ENCODE measurements around the gene MTUS2.

MTUS2 gene

DNA sequence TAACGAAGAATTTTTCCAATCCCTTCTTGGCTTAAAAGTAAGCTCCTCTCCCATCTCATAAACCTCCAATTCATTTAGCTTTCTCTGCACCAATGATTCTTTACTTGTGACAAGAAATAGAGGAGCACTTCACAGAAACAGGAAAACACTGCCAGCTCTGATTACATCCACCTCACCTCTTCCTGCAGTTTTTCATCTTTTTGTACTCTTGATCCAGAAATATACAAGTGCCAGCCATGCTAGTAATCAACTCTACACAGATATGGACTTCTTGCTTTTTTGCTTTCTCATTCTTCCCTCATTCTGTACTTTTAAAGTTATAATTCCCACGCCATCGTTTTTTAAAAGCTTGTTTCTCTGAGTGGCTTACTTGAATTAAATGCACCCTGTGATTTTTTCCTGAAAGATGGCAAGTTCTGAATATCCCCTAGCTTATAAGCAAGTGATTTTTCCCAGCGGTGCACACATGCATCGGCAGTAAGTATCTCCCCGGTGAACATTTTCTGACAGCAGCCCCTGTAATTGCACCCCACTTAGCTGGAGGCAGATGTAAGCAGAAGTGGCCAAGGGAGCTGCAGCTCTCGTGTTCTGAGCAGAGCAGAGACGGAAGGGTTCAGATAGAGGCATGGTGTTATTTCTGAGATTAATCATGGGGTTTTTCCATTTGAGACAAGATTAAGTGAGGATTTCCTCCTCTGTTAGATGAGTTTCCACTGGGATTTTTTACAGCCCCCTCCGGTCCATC lies 434.7 kb downstream of the MTUS2 start:
- DNase-seq (ENCODE audit: low read depth), result no peak

DNA sequence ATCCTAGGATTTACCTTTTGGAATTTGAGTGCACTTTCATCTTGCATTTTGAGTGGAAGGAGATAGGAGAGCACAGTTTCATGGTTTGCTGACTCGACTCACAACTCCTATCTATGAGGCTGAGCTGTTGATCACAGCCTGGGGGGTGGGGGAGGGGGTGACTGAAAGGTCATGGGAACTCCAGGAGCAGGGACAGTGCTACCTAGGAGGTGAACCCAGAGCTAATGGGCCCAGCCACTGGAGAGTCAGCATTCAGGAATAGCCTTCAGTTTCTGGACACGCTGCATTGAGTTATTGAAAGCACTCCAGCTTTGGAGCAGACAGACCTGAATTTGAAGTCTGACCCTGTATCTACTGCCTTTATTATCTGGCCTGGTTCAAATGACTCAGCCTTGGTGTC lies 435.4 kb downstream of the MTUS2 start:
- DNase-seq (ENCODE audit: low read depth), result no peak

DNA sequence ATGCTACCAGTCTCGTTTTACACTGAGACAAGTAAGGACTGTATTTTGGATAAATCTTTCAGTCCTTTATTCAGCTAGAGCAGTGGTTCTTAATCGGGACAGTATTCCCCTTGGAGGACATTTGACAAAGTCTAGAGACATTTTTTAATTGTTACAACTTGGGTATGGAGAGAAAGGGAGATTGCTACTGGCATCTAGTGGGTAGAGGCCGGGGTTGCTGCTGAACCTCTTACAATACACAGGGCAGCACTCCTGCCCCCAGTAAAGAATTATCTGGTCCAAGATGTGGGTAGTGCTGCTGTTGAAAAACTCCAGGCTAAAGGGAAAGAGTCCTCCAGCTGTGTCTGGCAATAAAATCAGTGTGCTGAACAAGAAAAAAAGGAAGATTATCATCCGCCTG lies 440.5 kb downstream of the MTUS2 start:
- no peak for DNase-seq (ENCODE audit: low read depth)

DNA sequence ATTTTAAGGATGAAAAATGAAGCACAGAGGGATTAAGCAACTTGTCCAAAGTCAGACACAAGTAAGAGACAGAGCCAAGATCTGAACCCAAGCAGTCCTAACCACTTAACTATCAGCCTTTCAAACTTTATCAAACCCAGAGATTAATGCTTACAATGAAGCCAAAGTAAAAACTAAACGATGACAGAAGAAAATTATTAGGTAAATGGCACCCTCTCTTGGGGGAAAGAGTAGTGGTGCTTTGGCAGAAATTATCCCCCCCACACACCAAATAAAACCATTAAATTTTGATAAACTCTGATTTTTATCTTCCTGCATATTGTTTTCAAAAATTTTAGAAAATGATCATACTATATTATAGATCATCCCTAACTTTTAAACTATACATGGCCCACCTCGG lies 446.1 kb downstream of the MTUS2 start:
- no peak for DNase-seq (ENCODE audit: low read depth)

DNA sequence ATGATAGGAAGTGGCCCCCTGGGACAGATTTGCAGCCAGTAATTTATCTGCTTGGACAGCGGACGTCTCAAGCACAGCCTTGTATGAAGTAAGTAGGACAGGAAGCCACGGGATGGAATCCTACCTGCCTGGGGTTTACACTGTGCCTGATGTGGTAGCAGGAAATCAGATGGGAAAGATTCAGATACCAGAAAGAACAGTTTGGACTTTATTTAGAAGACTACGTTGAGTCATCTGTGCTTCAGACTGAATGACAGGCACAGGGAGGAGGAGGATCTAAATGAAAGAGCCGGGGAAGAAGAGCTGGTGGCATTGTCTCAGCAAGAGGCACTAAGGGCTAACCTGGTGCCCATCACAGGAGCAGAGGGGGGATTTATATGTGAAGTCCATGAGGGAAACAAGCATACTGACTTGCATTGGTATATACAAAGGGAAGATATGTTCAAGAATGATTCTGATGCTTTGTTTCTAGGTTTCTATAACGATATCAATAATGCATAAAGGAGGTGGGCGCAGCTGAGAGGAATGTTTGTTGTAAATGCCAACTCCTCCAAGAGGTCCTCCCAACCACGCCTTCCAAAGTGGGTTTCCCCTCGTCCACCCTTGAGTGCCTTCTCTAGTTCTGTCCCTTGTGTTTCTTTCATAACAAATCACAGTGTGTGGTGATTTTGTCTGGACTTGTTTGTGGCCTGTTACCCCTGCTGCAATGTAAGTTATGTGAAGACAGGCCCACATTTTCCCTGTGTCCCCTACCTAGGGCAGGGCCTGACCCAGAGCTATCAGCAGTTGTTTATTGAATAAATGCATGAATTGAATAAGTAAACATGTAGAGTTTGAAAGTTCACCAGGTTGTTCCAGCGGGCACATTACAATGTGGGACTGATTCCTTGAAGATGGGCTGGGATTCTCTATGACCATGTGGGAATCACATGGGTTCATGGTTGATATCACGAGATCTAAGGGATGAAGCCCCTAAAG lies 446.9 kb downstream of the MTUS2 start:
- DNase-seq (ENCODE audit: low read depth), result no peak

DNA sequence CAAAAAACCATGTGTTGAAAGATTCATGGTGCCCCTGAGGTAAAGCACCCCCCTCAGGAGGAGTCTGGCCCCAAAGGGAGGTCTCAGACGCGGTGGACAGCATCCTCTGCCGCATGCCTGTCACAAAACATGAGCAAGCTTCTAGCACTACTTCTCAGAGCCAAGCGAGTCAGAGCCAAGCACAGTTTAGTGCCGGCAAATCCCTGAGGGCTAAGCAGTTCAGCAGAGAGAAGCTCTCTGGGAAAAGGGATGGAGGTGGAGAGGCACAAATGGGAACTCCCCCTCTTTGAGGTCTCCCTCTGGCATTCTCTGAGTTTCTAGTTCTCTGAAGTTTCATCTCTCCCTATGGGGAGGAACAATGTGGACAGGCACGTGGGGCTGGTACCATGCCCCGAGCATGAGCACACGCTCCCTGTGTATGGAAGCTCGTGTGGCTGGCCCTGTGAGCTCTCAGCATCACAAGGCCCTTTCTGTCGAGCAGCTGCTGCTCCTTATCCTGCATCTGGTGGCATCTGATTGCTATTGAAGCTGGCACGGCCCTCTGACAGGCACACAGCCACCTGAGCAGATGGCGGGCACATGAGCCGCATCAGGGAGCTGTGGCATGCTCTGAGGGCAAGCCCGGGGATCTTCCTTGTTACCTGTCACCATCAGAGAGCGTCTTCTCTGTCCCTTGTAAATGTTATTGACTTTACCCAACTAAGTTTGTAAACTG lies 450.3 kb downstream of the MTUS2 start:
- DNase-seq (ENCODE audit: low read depth), result no peak

DNA sequence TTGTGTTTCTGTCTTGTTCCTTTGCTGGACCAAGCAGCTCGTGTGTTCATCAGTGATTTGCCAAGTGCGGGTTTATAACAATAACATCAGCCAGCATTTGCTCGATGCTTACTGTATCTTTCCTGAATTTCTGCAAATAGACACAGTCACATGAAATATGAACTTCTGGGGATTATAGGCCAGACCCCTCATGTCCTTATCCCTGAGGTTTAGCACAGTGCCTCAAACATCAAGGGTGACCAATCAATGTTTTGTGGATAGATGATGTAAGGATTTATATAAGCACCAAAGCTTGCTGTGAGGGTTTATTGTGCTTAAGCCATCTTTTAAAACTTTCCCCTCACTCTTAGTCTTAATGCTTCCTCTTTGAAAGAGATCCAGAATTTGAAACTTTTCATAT lies 451.5 kb downstream of the MTUS2 start:
- DNase-seq (ENCODE audit: low read depth), result no peak

DNA sequence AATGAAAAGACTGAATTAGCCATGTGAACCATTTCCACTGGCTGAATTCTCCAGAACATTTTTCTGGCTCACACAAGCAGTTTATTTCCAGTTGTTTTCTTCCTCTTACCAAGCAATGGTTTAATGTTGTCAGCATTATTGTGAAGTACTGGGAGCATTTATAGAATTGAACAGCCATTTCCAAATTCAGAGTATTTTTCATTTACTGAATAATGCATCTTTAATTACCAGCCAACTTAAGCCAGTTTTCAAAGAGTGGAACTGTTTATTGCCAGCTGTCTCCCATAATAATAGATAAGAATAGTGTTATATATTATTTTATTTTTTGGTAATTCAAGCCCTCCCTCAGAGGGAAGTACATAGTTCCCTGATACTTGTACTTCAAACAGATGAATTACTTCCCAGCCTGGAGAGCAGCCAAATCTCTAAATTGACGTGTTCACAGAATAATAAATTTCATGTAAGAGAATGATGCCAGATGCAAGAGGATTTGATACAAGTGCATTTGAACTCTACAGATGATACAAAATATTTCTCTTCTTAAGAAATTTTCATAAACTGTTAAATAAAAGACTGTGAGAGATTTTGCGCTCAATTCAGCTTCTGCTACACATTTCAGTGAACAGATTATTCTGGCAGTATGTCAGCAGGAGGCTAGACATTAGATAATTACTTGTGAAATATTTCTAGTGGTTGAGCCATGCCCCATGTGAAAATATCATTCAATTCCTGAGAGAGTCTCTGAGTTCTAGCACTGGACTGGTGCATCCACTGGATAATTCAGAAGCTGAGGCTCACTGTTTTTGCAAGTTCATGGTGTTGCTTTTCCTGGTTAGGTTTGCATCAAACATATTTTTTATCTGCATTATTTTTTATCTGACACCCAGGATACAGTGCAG lies 459.5 kb downstream of the MTUS2 start:
- DNase-seq (ENCODE audit: low read depth), result no peak

DNA sequence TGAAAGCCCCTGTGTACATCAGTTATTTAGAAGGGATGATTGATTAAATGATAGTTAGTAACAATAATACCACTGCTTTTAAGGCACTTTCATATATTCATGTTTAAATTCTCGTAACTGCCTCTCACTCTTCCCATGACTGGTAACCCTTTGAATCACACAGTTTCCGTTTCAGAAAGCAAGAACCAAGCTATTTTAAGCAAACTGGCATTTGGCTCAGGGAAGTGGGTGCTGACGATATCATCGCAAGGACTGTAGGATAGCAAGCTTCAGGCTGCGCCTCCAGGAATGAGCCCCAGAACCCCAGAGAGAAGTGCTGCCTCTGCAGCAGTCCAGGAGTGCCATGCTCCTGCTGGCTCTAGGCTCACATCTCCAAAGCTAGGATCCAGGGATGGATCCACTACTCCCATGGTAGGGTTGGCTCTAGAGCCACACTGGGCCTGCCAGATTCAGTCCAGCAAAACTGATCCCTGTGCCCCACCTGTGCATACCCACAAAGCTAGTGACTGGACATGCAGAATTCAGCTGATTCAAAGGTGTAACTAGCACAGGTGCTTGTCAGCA lies 461.9 kb downstream of the MTUS2 start:
- no peak for DNase-seq (ENCODE audit: low read depth)

DNA sequence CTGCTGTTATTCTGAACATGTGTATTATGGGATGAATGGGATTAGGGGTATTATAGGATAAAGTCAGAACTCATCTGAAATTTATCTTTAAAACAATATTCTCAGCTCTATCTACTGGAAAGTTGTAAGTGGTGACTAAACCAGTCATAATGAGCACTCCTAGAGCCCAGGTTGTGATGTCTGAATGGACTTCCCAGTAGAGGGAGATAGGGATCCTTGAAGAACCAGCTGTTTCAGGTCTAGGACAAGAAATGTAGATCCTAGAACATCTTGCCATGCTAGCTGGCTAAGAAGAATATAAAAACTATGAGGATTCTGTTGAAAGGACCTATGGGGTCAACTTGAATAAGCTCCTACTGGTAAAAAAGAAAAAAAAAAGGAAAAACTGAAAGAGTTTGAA lies 464.6 kb downstream of the MTUS2 start:
- DNase-seq (ENCODE audit: low read depth), result no peak

DNA sequence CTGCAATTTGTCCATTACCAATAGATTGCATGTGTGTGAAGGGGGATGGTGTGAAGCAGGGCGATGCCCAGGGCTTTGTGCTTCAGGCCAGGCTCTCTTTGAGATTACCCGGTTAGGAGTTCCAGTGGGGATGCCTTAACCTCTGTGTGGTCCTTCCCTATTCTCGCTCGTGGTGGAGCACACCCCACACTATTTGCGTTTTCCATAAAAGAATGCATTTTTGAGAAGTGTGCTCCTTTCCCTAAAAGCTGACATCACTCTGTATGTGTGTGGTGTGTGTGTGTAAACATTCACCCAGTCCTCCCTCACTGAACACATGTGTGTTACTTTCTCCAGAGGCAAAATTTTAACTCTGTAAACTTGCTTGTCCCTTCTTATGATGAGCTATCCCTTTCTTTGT lies 467.1 kb downstream of the MTUS2 start:
- no peak for DNase-seq (ENCODE audit: low read depth)

DNA sequence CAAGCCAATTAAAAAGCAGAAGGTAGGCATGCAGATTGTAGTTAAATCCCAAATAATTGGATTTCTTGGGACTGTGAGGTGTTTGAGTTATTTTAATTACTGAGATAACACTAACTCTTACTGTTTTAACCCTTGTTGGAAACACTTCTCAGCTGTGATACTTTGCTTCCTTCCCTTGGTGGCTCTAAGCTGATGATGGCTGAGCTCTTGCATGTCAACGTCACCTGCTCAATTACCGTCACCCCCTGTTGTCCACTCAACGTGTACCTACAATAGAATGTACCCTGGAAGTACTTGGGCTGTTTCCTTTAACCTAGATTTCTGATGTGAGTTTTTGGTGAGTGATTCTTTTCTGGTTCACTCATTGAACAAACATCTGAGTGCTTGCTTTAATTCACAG lies 471.9 kb downstream of the MTUS2 start:
- no peak for DNase-seq (ENCODE audit: low read depth)

DNA sequence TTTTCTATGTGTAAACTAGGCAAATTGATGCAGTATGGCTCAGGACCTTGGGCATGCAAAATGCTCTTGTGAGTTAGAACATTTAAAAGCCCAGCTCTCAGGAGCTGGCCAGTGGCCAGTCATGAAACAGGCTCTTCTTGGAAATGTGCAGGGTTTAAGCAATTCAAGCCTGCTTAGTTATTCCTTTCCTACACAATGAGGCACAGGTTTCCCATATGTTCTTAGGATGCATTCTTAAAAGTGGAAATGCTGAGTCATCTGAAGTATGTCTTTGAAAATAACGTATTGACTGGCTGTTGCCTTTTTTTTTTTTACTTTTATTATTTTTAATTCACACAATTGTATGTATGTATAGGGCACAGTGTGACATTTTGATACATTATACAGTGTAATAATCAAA lies 474.7 kb downstream of the MTUS2 start:
- no peak for DNase-seq (ENCODE audit: low read depth)

DNA sequence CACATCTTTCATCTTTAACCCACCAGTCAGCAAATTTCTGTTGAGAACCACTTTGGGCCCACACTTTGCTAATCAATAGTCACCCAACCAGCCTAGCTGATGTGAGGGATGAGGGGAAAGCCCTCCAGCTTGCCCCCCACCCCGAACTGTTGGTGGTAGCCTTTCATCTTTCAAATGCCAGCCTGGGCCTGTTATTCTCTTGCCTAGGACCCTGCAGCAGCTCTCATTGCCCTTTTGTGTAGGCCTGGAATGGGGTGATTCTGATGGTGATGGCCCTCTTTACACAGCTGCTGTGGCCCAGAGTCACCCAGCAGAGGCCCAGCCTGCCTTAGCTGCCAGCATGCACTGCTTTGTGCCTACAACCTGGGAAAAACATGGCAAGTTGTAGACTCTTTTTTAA lies 480.9 kb downstream of the MTUS2 start:
- DNase-seq (ENCODE audit: low read depth), result no peak

DNA sequence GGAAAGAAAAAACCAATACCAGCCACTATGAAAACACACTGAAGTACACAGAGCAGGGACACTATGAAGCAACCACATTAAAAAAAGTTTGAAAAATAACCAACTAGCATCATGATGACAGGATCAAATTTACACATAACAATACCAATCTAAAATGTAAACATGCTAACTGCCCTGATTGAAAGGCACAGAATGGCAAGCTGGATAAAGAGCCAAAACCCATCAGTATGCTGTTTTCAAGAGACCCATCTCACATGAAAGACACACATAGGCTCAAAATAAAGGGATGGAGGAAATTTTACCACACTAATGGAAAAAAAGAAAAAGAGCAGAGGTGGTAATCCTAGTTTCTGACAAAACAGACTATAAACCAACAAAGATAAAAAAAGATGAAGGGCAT lies 484.0 kb downstream of the MTUS2 start:
- no peak for DNase-seq (ENCODE audit: low read depth)

DNA sequence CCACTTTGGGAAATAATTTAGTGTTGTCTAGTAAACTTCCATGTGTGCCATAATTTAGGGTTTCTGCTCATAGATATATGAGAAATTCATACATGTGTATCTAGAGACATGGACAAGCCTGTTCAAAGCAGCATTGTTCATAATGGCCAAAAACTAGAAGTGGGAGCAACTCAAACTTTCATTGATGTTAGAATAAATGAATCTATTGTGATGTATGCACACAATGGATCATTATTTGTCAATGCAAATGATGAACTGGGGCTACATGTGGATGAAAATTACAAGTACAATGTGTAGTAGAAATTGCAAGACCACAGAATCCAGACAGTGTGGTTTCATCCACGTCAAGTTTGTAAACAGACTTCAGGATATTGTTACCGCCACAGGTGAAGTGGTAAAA lies 490.7 kb downstream of the MTUS2 start:
- DNase-seq (ENCODE audit: low read depth), result no peak

DNA sequence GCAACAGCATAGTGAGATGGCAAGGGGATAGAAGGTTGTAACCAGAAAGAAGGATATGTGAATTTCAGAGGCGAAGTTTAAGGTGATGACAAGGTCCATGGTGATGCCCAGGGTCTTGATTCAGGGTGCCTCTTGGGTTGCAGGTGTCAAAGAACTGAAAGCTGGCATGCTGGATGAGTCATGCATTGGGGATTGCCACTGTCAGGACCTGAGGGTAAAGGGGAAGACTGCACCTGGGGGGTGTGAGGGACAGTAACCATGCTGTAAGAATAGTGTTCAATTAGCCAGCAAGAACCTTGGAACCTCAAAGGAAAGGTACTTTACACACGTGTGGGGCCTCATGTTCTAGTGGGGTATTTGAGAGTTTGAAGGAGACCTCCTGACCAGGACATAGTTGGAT lies 495.7 kb downstream of the MTUS2 start:
- no peak for DNase-seq (ENCODE audit: low read depth)

DNA sequence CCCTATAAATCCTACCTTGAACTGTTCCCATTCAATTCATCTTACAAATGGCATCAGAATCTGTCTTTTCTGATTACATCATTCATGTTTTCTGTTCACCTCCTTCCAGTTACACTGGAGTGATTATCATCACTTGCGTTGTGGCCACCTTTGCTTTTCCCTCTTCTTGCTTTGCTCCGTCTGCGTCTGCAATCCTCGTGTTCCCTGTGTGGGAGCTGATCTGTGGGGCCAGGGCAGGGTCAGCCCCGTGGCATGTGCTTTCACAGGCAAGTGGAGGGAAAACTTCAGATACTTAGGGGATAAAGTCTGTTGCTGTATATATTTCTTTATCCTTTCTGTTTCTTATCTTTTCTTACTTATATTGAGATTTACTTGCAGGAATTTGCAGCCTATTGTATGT lies 497.7 kb downstream of the MTUS2 start:
- no peak for DNase-seq (ENCODE audit: low read depth)

DNA sequence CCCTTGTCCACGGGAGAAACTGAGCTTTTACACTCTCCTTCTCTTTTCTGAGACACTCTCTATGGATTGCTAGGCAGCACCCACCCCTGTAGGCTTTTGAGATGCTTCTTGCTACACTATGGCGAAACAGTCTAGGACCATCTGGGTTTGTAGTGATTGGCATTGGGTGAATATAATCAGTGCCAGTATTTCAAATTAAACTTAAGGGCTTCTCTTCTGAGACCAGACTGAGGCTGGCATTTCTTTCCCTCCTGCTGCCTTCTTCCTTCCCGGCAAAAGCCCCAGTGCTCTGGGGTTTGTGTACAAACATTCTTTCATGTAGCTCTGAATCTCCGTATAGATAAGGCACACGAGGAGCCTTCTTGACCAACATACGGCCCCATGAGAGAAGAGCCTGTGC lies 498.6 kb downstream of the MTUS2 start:
- no peak for DNase-seq (ENCODE audit: low read depth)

DNA sequence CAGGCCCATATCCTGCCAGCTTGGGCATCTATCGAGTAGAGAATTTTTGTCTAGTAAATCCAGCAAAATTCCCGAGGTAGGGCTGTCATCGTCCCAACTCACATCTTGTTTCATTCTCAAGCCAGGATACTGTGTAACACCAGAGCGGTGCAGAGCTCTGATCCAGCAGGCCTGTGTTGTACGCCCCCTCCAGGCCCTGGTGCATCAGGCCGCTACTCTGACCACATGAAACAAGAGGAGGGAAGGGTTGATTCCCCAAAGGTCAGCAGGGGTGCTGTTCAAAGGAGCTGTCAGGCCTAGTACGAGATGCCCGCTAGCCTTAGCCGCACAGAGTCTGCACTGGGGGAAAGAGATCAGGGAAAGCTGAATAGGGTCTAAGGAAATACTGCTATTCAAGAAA lies 499.3 kb downstream of the MTUS2 start:
- no peak for DNase-seq (ENCODE audit: low read depth)

DNA sequence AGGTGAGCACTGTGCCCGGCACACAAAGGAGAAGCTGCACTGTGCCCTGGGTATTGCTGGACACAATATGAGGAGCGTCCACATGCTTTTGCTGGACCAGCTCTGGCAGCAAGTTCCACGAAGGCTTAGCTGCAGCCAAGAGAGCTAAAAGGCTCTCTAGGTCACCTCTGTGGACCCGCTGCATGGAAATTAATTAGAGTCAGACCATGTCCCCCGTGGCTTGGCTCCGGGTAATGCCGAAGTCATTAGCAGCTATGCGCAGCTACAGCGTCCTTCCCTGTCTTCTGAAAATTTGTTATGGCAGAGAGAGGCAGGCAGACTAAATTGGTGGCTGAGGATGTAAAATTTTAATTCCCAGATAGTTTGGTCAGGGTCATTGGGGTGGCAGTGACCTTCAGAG lies 503.8 kb downstream of the MTUS2 start:
- no peak for DNase-seq (ENCODE audit: low read depth)

All from HS-27A (cell line).